GM23338 (cell line): Measurements from ENCODE around the gene CCR7. TPM values are rescaled to one million over a fixed set of nuclear protein-coding genes. Genes with fewer than 3 reads are reported as not detected.

Experiments
- ATAC-seq: fragments of 200-7000 bp; cut with Tn5 transposase; 3 replicates; pipeline ENCODE4 v1.9.1; 2020
- DNase-seq: peaks from one replicate; pipeline ENCODE4 v3.0.0-alpha.2; 2015; ENCODE audit warnings: low spot score
- H2AFZ ChIP-seq: fragments of 200-600 bp; sonication (generic); 2 replicates; pipeline ENCODE4 v1.8.0; 2016; ENCODE audit warnings: antibody characterized with exemption, mild to moderate bottlenecking, moderate library complexity
- H3F3A ChIP-seq: fragments of 200-600 bp; sonication (generic); replicated peaks from 2 replicates; pipeline ENCODE4 v1.8.0; 2017; ENCODE audit warnings: antibody characterized with exemption, mixed run types, low read depth
- H3K27ac ChIP-seq: fragments of 200-600 bp; sonication (generic); 2 replicates; pipeline ENCODE4 v1.6.1; 2016; ENCODE audit warnings: low read depth
- H3K27me3 ChIP-seq: fragments of 200-600 bp; sonication (generic); 2 replicates; pipeline ENCODE4 v1.8.0; 2016; ENCODE audit warnings: mild to moderate bottlenecking, mixed run types, moderate library complexity; ENCODE audit not compliant: insufficient read depth
- H3K36me3 ChIP-seq: fragments of 200-600 bp; sonication (generic); 2 replicates; pipeline ENCODE4 v1.8.0; 2016; ENCODE audit warnings: mild to moderate bottlenecking; ENCODE audit not compliant: insufficient read depth
- H3K4me1 ChIP-seq: fragments of 200-600 bp; sonication (generic); 2 replicates; pipeline ENCODE4 v1.8.0; 2016; ENCODE audit warnings: mild to moderate bottlenecking, moderate library complexity; ENCODE audit not compliant: insufficient read depth
- H3K4me2 ChIP-seq: fragments of 200-600 bp; sonication (generic); 2 replicates; pipeline ENCODE4 v1.7.1; 2017; ENCODE audit warnings: mixed run types
- H3K4me3 ChIP-seq: fragments of 200-600 bp; sonication (generic); 2 replicates; pipeline ENCODE4 v1.6.1; 2016; ENCODE audit warnings: mixed run types
- H3K79me2 ChIP-seq: fragments of 200-600 bp; sonication (generic); replicated peaks from 2 replicates; pipeline ENCODE4 v1.8.0; 2017; ENCODE audit warnings: mild to moderate bottlenecking; ENCODE audit not compliant: insufficient read depth
- H3K9me2 ChIP-seq: fragments of 200-600 bp; sonication (generic); 2 replicates; pipeline ENCODE4 v1.8.0; 2017; ENCODE audit not compliant: insufficient read depth
- H4K20me1 ChIP-seq: fragments of 200-600 bp; sonication (generic); replicated peaks from 2 replicates; pipeline ENCODE4 v1.8.0; 2017; ENCODE audit warnings: mild to moderate bottlenecking; ENCODE audit not compliant: insufficient read depth
- H3K27ac Mint-ChIP-seq: 2 replicates; pipeline ENCODE4 v1.8.0; 2020; ENCODE audit warnings: inconsistent platforms, mild to moderate bottlenecking, moderate library complexity, mixed read lengths
- H3K27me3 Mint-ChIP-seq: 3 replicates; pipeline ENCODE4 v1.8.0; 2022; ENCODE audit warnings: low read depth, mild to moderate bottlenecking, moderate library complexity, mixed read lengths, inconsistent platforms; ENCODE audit not compliant: insufficient read depth, poor library complexity
- H3K36me3 Mint-ChIP-seq: 3 replicates; pipeline ENCODE4 v1.8.0; 2021; ENCODE audit warnings: low read depth, mild to moderate bottlenecking, inconsistent platforms, moderate library complexity, mixed read lengths
- H3K4me1 Mint-ChIP-seq: 3 replicates; pipeline ENCODE4 v1.8.0; 2020; ENCODE audit warnings: mild to moderate bottlenecking, inconsistent platforms, mixed read lengths
- H3K4me3 Mint-ChIP-seq: 3 replicates; pipeline ENCODE4 v1.8.0; 2021; ENCODE audit warnings: moderate library complexity, mild to moderate bottlenecking, inconsistent platforms, mixed read lengths
- H3K9me3 Mint-ChIP-seq: 3 replicates; pipeline ENCODE4 v1.8.0; 2020; ENCODE audit warnings: moderate library complexity, mild to moderate bottlenecking, inconsistent platforms, mixed read lengths
- EZH2 ChIP-seq: fragments of 200-600 bp; sonication (generic); IDR thresholded peaks from one replicate; pipeline ENCODE4 v1.8.0; 2017; ENCODE audit warnings: antibody characterized with exemption, mild to moderate bottlenecking, low read depth; ENCODE audit not compliant: unreplicated experiment
- EZH2phosphoT487 ChIP-seq: fragments of 200-600 bp; sonication (generic); IDR thresholded peaks from one replicate; pipeline ENCODE4 v1.8.1; 2018; ENCODE audit warnings: antibody characterized with exemption; ENCODE audit not compliant: unreplicated experiment
- NANOG ChIP-seq: IDR thresholded peaks from 2 replicates; pipeline ENCODE4 v1.6.1; 2016; ENCODE audit warnings: antibody characterized with exemption, borderline replicate concordance
- STAT1 ChIP-seq: IDR thresholded peaks from one replicate; pipeline ENCODE4 v1.6.1; 2016; ENCODE audit warnings: antibody characterized with exemption; ENCODE audit not compliant: unreplicated experiment
- ZNF331 ChIP-seq: fragments of 250-450 bp; sonication (Bioruptor Pico); IDR thresholded peaks from 2 replicates; pipeline ENCODE4 v1.5.0; 2020; ENCODE audit warnings: low read depth, mild to moderate bottlenecking, moderate library complexity
- polyA plus RNA-seq: library from polyadenylated mRNA; unstranded; fragments of >200 nt; fragmentation: Nextera tagmentation; extraction: Ambion mirVana; gene quantifications from 2 replicates; pipeline ENCODE4 v1.2.1, GENCODE V29; 2016
- total RNA-seq: library from RNA; depleted of rRNA; stranded (reverse); fragments of >200 nt; shearing (Covaris generic); gene quantifications from 2 replicates; pipeline ENCODE4 v1.2.3, GENCODE V29; 2014
- TF ChIP-seq, protein P1 (sequence below), 2 experiments: fragments of 200-600 bp in 1 of 2; sonication (generic) in 1 of 2; conservative IDR thresholded peaks; 2 replicates each; pipeline versions ENCODE4 v1.5.1 to v1.6.1; 2016 to 2017; ENCODE audit warnings: antibody characterized with exemption in 2 of 2, low read depth in 2 of 2, mild to moderate bottlenecking in 2 of 2, moderate library complexity in 1 of 2
- TF ChIP-seq, protein P2 (sequence below): IDR thresholded peaks from 2 replicates; pipeline ENCODE4 v1.6.1; 2016; ENCODE audit warnings: antibody characterized with exemption
- TF ChIP-seq, protein P3 (sequence below): fragments of 250-450 bp; sonication (Bioruptor Pico); IDR thresholded peaks from 2 replicates; pipeline ENCODE4 v1.5.0; 2020; ENCODE audit warnings: mild to moderate bottlenecking, moderate library complexity
- TF ChIP-seq, protein P4 (sequence below): IDR thresholded peaks from one replicate; pipeline ENCODE4 v1.6.1; 2018; ENCODE audit warnings: antibody characterized with exemption; ENCODE audit not compliant: unreplicated experiment

The CCR7 gene
- total and polyA plus RNA-seq, 2 experiments from 2014 or later, result 0.37 to 0.59 TPM

DNA sequence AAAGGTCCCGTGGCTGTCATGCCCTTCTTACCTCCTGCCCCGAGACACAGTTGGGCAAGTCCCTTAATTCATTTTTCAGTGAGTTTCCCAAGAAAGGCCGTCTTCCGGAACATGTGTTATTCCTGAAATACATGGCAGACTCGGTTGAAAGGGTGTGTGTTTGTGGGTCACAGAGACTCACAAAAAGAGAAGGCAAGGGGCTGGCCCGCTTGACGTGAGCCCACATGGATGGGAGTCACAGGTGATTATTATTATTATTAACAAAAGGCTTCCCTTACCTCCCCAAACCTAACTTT is 34.1 kb upstream of the CCR7 start:
- peaks cover 5% of the 10 kb centered on the region; the same call in 2 of the 3 replicates for H3K4me1 Mint-ChIP-seq
- H3K27me3 Mint-ChIP-seq, result peaks cover 3% of the 10 kb centered on the region
- no peaks in the 10 kb centered on the region for H3K36me3 ChIP-seq
- H3K4me3 Mint-ChIP-seq, result no peak overlapping the region
- ATAC-seq (no peak), DNase-seq (no peak)
- H3K9me3 Mint-ChIP-seq, result no peaks in the 10 kb centered on the region
- H3K4me2 ChIP-seq, result no peak overlapping the region
- peaks cover 4% of the 10 kb centered on the region; the same call in 1 of the 2 replicates for H3K4me1 ChIP-seq
- no peaks in the 10 kb centered on the region for H3K9me2 ChIP-seq
- no peak overlapping the region for H3K4me3 ChIP-seq
- TF ChIP-seq, protein P1, sequence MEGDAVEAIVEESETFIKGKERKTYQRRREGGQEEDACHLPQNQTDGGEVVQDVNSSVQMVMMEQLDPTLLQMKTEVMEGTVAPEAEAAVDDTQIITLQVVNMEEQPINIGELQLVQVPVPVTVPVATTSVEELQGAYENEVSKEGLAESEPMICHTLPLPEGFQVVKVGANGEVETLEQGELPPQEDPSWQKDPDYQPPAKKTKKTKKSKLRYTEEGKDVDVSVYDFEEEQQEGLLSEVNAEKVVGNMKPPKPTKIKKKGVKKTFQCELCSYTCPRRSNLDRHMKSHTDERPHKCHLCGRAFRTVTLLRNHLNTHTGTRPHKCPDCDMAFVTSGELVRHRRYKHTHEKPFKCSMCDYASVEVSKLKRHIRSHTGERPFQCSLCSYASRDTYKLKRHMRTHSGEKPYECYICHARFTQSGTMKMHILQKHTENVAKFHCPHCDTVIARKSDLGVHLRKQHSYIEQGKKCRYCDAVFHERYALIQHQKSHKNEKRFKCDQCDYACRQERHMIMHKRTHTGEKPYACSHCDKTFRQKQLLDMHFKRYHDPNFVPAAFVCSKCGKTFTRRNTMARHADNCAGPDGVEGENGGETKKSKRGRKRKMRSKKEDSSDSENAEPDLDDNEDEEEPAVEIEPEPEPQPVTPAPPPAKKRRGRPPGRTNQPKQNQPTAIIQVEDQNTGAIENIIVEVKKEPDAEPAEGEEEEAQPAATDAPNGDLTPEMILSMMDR (conservative IDR thresholded peaks at IDR 0.05; ENCODE audit: low read depth in 2 of 2), result no peak
- TF ChIP-seq ZNF331 (CRISPR knock-in tag) (no peak), NANOG (no peak), EZH2 (no peak), STAT1 (no peak), EZH2phosphoT487 (no peak)
- TF ChIP-seq, protein P2, sequence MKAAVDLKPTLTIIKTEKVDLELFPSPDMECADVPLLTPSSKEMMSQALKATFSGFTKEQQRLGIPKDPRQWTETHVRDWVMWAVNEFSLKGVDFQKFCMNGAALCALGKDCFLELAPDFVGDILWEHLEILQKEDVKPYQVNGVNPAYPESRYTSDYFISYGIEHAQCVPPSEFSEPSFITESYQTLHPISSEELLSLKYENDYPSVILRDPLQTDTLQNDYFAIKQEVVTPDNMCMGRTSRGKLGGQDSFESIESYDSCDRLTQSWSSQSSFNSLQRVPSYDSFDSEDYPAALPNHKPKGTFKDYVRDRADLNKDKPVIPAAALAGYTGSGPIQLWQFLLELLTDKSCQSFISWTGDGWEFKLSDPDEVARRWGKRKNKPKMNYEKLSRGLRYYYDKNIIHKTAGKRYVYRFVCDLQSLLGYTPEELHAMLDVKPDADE, result no peak
- TF ChIP-seq, protein P3, sequence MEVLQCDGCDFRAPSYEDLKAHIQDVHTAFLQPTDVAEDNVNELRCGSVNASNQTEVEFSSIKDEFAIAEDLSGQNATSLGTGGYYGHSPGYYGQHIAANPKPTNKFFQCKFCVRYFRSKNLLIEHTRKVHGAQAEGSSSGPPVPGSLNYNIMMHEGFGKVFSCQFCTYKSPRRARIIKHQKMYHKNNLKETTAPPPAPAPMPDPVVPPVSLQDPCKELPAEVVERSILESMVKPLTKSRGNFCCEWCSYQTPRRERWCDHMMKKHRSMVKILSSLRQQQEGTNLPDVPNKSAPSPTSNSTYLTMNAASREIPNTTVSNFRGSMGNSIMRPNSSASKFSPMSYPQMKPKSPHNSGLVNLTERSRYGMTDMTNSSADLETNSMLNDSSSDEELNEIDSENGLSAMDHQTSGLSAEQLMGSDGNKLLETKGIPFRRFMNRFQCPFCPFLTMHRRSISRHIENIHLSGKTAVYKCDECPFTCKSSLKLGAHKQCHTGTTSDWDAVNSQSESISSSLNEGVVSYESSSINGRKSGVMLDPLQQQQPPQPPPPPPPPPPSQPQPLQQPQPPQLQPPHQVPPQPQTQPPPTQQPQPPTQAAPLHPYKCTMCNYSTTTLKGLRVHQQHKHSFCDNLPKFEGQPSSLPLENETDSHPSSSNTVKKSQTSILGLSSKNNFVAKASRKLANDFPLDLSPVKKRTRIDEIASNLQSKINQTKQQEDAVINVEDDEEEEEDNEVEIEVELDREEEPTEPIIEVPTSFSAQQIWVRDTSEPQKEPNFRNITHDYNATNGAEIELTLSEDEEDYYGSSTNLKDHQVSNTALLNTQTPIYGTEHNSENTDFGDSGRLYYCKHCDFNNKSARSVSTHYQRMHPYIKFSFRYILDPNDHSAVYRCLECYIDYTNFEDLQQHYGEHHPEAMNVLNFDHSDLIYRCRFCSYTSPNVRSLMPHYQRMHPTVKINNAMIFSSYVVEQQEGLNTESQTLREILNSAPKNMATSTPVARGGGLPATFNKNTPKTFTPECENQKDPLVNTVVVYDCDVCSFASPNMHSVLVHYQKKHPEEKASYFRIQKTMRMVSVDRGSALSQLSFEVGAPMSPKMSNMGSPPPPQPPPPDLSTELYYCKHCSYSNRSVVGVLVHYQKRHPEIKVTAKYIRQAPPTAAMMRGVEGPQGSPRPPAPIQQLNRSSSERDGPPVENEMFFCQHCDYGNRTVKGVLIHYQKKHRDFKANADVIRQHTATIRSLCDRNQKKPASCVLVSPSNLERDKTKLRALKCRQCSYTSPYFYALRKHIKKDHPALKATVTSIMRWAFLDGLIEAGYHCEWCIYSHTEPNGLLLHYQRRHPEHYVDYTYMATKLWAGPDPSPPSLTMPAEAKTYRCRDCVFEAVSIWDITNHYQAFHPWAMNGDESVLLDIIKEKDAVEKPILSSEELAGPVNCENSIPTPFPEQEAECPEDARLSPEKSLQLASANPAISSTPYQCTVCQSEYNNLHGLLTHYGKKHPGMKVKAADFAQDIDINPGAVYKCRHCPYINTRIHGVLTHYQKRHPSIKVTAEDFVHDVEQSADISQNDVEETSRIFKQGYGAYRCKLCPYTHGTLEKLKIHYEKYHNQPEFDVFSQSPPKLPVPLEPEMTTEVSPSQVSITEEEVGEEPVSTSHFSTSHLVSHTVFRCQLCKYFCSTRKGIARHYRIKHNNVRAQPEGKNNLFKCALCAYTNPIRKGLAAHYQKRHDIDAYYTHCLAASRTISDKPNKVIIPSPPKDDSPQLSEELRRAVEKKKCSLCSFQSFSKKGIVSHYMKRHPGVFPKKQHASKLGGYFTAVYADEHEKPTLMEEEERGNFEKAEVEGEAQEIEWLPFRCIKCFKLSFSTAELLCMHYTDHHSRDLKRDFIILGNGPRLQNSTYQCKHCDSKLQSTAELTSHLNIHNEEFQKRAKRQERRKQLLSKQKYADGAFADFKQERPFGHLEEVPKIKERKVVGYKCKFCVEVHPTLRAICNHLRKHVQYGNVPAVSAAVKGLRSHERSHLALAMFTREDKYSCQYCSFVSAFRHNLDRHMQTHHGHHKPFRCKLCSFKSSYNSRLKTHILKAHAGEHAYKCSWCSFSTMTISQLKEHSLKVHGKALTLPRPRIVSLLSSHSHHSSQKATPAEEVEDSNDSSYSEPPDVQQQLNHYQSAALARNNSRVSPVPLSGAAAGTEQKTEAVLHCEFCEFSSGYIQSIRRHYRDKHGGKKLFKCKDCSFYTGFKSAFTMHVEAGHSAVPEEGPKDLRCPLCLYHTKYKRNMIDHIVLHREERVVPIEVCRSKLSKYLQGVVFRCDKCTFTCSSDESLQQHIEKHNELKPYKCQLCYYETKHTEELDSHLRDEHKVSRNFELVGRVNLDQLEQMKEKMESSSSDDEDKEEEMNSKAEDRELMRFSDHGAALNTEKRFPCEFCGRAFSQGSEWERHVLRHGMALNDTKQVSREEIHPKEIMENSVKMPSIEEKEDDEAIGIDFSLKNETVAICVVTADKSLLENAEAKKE (CRISPR knock-in tag), result no peak
- TF ChIP-seq, protein P4, sequence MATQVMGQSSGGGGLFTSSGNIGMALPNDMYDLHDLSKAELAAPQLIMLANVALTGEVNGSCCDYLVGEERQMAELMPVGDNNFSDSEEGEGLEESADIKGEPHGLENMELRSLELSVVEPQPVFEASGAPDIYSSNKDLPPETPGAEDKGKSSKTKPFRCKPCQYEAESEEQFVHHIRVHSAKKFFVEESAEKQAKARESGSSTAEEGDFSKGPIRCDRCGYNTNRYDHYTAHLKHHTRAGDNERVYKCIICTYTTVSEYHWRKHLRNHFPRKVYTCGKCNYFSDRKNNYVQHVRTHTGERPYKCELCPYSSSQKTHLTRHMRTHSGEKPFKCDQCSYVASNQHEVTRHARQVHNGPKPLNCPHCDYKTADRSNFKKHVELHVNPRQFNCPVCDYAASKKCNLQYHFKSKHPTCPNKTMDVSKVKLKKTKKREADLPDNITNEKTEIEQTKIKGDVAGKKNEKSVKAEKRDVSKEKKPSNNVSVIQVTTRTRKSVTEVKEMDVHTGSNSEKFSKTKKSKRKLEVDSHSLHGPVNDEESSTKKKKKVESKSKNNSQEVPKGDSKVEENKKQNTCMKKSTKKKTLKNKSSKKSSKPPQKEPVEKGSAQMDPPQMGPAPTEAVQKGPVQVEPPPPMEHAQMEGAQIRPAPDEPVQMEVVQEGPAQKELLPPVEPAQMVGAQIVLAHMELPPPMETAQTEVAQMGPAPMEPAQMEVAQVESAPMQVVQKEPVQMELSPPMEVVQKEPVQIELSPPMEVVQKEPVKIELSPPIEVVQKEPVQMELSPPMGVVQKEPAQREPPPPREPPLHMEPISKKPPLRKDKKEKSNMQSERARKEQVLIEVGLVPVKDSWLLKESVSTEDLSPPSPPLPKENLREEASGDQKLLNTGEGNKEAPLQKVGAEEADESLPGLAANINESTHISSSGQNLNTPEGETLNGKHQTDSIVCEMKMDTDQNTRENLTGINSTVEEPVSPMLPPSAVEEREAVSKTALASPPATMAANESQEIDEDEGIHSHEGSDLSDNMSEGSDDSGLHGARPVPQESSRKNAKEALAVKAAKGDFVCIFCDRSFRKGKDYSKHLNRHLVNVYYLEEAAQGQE, result no peak
- no peaks in the 10 kb centered on the region for H3K36me3 Mint-ChIP-seq
- H3K79me2 ChIP-seq, result no peaks in the 10 kb centered on the region
- H3K27me3 ChIP-seq, result no peaks in the 10 kb centered on the region
- no peak overlapping the region for H2AFZ ChIP-seq
- H3F3A ChIP-seq, result no peaks in the 10 kb centered on the region
- H3K27ac ChIP-seq, result no peak overlapping the region
- H4K20me1 ChIP-seq, result no peaks in the 10 kb centered on the region
- H3K27ac Mint-ChIP-seq, result no peak overlapping the region
